Measurements from ENCODE around the gene DPF3.

- TF ChIP-seq CTCF (conservative IDR thresholded peaks at IDR 0.05), result no peak
- TF ChIP-seq EZH2 (IDR thresholded peaks at IDR 0.05; ENCODE audit: low read depth), result no peak
Observed at GRCh38 chr14:72726444-72726843, 167.5 kb downstream of the DPF3 start.
